HG03558 (cell line): ENCODE measurements around the gene FAM170B.

Experiments
- ATAC-seq: cut with Tn5 transposase; IDR thresholded peaks from one replicate; pipeline ENCODE4 v1.9.1; 2021; ENCODE audit warnings: moderate number of reproducible peaks; ENCODE audit not compliant: unreplicated experiment; ENCODE audit errors: extremely low read depth

Gene FAM170B

DNA sequence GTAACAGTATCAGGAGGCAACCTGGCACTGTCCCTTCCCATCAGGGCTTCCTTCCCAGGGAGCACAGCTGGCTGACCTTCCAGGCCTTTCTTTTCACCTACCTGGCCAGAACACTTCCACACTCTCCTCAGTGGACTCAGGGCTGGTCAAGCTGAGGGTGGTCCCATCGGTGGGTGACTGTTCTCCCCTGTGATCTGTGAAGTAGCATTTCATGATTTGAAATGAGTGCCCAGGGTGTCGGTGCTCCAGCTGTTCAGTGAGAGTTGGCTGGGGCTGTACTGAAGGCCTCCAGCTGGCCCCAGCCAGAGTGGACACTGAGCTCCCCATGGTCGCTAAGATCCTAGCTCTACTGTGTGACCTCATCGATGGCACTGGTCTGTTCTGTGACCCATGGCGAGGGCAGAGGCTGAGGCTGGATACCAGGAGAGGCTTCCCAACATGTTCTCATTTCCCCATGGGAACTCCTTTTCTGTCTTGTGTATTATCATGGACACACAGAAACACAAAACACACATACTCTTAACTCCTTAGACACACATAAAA, at the start of gene FAM170B:
Gene FAM170B (minus strand): TSS at position 316 of the 543 bp plus-strand sequence. CDS start 103 bp downstream, at position 213.
- no peak for ATAC-seq

DNA sequence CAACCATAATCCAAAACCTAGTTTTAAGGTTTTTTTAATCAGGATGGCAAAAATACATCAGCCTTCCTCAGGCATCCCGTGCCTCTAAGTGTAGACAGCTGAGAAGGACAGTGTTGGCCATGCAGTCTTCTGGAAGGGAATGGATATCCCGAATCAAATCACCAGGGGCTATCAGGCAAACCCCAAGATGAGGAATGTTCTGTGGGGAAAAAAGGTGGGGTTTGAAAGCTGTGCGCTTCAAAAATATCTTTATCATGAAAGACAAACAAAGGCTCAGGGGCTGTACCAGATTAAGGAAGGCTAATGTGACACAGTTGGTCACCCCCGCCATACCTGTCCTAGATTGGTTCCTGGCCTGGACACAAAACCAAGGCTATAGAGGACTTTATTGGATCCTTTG, 49.0 kb upstream of the FAM170B start:
- no peak for ATAC-seq

DNA sequence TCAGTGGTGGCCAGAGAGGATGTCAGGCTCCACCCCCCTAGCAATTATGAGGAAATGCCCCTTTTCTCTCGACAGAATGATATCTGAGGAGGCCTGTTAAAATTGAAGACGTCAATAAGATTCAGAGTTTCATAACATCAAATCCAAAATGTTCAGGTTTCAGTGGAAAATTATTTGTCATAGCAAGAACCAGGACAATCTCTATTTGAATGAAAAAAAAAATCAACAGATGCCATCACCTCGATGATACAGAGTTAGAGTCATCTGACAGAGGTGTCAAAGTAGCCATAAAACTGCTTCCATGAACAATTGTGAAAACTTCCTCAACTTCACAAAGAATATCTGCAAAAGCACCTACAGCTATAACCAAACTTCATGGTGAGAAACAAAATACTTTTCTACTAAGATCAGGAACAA, 46.6 kb upstream of the FAM170B start:
- ATAC-seq, result no peak

DNA sequence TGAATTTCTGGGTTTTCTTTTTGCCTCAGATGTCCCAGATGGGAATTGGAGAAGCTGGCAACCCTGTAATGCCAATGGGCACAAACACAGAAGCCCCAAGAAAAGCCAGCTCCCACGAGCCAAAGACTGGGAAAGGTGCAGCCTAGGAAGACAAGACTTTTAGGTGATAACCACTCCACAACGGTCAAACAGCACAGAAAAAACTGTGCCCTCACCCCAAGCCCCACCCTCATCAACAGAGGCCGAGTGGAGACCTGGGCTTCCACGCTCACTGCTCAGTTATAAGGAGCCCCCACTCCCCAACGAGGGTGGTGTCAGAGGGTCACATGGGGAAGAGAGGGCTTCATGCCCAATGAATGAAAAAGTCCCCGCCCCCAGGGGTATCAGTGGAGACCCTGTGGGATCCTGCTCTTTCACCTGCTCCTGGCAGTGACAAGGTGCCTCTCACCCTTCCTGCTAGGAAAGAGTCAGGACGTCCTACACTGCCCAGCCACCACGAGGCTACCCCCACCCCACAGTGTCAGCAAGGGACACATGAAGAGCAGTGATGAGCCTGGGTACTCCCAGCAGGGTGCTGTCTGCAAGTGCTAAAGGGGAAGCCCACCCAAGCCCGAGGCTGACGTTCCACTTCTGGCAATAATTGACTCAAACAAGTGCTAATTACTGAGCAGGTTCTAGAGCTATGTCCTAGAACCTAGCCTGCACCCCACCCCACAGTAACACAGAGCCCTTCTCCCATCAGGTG, 46.0 kb upstream of the FAM170B start:
- no peak for ATAC-seq

DNA sequence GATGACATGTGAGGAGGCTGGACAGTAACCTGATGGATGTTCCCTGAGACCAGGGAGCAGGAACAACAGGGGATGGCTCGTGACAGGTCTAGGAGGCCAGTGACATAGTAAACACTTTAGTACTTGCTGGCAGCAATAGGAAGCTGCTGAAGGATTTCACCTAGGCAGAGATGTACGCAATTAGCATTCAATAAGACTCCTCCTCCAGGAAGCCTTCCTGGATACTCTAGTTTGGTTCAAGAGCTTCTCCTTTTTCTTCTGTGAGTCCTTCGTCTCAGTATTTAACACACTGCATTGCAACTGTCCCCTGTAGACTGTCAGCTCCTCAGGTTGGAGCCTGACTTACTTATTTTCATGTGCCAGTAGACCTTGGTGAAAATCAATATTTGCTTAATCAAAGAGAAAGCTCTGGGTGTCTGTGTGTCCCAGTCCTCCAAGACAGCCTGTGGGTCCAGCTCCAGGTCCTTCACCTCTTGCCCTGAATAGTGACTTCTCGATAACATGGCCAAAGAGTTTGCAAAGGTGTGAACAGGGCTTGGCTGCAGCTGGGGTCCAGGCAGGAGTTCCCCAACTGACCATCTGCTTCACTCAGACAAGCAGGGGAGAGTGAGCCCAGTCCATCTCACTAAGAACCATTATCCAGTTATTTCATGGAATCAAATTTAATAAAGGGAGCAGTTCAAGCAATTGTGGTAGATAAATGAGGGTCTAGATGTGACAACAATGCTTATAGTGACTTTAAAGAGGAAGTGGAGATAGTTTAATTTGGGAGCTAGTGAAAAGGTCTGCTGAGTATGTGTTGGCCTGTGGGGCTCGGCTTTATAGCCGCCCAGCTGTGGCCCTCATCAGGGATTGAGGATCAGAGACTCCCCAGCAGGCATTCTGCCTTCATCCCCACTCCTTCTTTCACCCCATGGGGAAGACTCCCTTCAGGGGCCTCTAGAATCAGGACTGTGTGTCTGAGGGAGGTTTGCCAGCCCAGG, 45.0 kb upstream of the FAM170B start:
- no peak for ATAC-seq

DNA sequence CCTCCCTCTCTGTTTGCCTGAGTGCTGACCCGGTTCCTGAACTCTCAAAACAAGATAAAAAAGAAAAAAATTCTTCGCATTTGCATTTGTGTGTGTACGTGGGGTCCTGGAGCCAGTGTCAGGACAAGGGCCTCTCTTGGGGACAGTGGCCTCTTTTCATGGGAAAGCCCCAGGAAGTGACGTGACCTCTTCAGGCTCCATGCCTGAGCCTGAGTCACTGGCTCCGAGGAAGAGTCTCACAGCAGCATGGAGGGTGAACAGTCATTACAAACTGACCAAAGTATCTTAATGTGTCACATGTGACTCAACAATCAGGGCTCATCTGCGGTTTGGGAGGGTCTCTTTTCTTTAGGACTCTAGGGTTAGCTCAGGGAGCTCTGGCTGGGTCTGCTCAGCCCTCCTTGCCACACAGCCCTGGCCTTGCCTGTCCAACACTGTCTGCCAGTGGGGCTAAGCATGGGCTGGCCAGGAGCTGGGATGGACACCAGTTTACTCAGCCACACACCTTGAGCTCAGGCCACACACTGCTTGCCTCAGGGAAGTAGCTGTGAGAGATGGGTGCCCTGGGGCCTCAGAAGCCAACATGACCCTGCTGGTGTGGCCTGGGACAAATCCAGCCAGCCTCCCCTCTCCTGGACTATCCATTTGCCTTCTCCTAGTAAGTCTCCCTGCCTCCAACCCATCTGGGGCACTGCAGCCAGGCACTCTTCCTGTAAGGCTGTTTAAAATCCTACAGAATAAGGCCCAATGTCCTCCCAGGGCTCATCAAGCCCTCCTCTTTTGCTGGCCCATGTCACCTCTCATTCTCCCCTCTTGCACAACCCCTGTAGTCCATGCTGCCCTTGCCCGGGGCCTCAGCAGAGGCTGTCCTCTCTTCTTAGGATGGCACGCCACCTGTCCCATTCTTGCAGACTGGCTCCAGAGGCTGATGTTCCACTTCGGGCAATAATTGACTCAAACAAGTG, 43.9 kb upstream of the FAM170B start:
- peak; percentile 83 for ATAC-seq

DNA sequence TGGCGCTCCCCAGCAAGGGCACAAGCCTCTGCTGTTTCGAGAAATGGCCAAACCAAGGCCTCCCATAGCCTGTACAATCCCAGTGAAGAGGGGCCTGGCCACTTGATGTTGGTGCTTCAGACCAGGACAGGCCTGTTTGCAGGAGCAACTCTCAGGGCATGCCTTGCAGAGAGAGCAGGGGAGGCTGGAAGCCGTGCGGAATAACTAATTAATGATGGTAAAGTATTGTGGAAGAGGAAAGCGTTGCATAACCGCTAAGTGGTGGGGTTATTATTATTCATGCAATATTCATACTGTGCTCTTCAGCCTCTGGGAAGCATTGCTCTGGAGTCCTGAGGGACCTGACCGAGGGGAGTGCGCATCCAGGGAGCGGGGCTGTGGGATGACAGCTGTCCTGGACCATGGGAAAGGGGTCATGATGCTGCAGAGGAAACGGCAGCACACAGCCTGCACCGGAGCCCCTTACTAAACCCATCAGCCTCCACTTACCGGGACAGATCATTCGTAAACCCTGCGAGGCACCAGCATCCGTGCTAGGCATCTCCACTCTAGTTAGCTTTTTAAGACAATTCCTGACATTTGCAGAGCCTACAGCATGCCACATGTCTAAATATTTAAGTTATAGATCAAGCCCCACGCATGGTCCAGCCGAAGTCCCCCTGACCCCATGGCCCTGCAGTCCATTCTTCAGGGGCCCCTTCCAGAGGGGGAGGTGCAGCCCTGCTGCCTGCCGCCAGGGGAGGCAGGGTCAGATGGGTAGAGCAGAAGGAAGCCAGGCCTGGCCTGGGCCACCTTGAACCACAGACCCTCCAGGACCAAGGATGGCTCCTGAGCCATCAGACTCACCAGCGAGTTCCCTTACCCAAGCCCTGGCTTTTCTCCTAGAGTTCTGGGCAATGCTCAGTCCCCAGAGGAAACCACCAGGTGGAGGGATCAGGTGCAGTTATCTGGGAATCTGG, 42.8 kb upstream of the FAM170B start:
- ATAC-seq, result no peak

DNA sequence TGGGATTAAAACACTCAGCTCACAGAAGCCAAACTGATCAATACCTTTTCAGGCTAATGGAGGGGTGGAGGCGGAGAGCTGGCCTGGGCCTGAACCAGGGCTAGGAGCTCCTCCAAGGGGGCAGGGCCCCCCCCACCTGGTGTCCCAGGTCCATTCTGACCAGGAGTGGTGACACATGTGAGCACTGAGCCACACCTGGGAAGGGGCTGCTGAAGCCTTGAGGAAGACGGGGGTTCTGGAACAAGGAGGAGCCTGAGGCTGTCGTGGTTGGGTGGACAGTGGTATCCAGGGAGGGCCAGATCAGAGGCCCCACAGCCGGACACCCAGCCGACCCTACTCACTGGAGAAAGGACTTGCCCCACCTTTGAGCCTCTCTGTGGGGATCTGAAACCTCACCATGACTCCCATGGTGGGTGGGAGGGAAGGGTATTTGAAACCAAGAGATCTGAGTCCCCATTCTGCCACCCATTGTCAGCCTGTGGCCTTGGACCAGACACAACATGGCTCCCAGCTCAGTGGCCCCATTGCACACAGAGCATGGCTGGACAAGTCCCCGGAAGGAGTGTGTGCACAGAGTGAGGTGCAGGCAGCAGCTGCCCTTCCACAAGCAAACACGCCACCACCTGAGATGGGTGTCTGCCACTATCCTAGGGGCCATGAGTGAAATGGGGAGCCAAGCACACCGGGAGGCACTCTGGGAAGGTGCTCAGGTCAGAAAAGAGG, 41.9 kb upstream of the FAM170B start:
- no peak for ATAC-seq

DNA sequence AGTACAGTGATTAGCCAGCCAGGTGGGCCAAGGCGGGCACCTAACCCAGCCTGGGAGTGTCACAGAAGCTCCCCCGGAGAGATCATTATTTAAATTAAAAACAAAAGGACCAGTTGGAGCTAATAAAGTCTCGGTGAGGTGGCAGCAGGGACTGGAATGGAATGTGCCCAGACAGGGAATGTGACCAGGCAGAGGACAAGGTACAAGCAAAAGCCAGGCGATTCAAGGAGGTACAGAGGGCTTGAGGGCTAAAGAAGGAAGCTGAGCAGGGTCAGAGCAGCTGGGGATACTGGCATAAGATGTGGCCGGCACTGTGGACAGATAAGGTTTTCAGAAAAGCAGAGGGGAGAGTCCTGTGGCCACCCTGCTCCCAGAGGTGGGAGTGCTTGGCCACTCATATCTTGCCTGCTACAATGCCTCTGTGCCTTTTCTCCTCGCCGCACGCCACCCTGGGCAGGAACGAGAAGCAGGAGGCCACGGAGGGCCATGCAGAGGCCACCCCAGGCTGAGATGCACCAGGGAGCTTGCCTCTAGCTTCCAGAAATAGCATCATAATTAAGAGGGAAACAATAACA, 41.2 kb upstream of the FAM170B start:
- ATAC-seq, result no peak

DNA sequence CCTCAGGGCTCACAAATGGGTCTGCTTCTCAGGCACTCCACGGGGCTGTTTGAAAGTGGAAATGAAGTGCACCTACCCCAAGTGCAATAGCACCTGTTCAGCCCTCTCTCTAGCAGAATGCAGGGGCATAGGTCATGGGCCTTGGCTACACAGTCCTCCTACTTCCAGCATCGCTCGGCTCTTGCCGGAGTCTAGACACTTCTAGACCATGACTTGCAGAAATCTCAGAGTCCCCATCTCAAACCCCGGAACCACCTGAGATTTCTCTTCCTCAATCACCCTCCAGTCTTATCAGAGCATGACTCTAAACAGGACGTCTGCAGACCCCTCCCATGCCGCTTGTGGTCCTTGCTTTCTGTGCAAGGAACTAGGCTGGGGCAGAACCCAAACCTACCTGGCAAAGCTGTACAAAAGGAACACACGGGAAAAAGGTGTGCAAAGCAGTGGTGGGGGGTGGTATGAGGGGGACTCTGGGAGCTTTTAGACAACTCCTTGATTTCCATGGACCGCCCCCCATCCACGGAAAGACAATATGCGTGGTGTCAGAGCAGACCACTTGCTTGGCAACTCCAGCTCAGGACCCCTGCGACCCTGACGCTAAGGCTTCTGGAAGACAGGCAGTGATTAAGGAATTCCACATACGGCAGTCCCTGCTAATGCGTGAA, 40.6 kb upstream of the FAM170B start:
- no peak for ATAC-seq

DNA sequence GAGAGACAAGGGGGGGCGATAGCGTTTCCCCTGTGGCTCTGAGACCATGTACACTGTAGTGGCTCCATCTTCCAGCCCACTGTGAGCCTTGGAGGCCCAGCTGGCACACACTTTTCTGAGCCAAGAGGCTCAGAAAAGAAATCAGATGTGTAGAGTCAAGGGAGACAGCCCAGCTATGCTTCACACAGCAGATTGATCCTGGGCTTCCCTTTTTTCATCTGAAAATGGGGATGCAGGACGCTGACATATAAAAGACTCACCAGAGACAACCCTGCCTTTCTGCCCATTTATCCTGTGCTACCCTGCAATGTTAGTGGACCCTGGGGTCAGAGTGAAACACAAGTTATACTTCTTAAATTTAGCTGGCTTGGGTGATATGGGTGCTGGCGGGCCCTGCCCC, 40.0 kb upstream of the FAM170B start:
- no peak for ATAC-seq

DNA sequence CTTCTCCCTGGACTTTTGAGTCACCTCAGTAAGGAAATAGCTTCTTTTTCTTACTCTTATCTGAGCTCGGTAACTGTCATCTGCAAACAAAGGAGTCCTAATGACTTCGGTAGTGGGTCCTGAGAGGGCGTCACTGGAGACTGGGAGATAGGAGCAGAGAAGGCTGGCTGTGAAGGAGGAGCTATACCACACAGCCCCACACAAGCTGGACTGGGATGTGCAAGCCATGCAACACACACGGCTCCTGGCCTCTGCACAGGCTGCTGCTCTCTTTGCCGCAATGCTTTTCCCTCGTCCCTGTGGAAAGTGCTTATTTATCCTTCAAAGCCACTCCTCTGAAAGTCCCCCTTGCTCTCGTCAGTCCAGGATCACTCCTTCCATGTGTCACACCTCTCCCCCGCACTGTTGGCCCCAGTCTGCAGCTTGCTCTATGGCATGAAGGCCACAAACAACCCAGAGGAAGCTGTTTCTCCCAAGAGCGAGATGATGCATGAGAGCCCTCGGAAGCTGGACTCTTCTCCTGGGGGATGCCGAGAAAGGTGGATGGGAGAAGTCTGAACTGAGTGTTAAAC, 39.5 kb upstream of the FAM170B start:
- ATAC-seq, result no peak

DNA sequence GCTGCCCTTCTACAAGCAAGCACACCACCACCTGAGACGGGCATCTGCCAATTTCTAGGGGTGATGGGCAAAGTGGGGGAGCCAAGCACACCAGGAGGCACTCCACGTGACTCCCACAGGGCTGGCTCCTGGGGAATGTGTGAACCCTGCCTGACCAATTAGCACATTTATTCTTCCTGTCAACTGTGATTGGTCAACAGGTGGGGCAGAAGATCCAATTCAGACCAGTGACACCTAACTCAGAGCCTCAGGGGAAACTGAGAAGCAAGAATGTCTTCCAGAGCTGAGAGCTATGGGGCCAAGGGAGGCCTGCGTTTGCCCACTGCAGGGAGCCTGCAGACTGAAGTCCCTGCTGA, 38.9 kb upstream of the FAM170B start:
- ATAC-seq, result no peak

DNA sequence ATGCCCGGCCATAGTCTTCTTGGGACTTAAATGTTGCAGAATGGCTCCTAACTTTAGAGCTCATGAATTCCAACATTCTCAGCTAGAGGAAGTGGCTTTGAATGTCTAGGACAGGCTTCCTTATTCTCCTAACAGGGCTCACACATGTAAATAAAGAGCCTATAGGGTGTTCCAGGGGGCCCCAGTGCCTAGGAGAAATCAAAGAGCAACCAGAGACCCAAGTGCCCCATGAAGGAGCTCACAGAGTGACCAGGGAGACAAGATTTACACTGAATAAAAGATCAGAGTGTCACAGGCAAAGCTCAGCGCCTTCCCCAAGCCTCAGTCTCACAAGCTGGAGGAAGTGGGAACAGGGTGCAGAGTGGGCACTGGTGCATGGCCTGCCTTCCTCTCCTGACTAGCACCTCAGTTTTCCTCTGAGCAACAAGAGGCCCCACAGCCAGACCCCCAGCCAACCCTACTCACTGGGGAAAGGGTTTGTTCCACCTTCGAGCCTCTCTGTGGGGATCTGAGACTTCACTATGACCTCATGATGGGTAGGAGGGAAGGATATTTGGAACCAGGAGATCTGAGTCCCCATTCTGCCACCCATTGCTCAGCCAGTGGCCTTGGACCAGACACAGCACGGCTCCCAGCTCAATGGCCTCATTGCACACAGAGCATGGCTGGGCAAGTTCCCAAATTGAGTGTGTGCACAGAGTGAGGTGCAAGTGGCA, 38.4 kb upstream of the FAM170B start:
- no peak for ATAC-seq

DNA sequence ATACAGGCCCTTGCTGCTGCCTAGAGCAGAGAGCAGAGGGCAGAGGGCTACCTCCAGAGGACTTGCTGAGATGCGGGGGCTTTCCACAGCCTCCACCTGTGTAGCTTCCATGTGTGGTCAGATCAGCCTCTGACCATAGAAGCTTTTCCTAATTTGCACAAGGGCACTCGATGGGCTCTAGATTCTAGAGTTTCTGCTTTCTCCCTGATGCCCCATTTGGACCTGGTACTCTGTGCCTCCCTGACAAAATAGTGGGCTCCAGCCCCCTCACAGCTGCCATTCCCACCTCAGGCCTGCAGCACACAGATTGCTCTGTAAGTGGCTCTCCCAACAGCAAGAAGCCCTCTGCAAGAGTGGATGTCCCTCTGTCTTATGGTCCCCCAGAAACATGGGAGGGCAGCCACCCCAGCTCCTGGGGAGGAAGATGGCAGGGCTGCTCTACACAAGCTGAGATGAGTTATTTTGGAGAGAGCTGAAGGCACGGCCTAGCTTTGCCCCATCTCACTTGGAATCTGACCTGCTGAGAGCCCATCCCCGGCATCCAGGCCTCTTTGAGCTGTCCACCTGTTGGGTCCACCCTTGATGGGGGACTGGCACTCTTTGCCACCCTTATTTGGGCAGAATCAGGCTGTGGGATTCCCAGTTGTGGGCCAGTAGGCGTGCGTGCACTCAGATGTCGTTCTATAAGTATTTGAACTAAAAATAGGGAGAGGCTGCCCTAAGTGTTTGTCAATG, 37.7 kb upstream of the FAM170B start:
- no peak for ATAC-seq
